Pancreas (tissue), 10 donors: Measurements from ENCODE around the gene ST6GALNAC2. TPM values are rescaled to one million over a fixed set of nuclear protein-coding genes. Genes with fewer than 3 reads are reported as not detected.

Experiments used
- ATAC-seq, 4 donors: fragments of 200-7000 bp; cut with Tn5 transposase; one replicate each; pipeline versions ENCODE4 v1.8.0 to v1.9.1; 2020; ENCODE audit warnings: mild to moderate bottlenecking in 4 of 4, moderate library complexity in 4 of 4
- DNase-seq, 6 donors: peaks; one replicate each; pipeline ENCODE4 v3.0.0-alpha.2; 2020
- FAIRE-seq: peaks from 2 replicates; lab custom pipeline; 2012; peaks lifted over from hg19 to GRCh38; lab: Jason Lieb, UNC
- H3K27ac ChIP-seq, 4 donors: fragments of 200-600 bp; sonication (generic); 1 replicate in 3 of 4; 2 replicates in 1 of 4; pipeline versions ENCODE4 v1.5.0 to v1.8.0; 2020
- H3K27me3 ChIP-seq, 4 donors: fragments of 200-600 bp; one replicate each; pipeline ENCODE4 v1.8.0; 2021
- H3K36me3 ChIP-seq, 3 donors: fragments of 200-600 bp; sonication (generic) in 1 of 3; one replicate each; pipeline versions ENCODE4 v1.5.0 to v1.8.0; 2020 to 2021
- H3K4me1 ChIP-seq, 3 donors: fragments of 200-600 bp; one replicate each; pipeline ENCODE4 v1.8.0; 2021
- H3K4me3 ChIP-seq, 4 donors: fragments of 200-600 bp; sonication (generic) in 2 of 4; one replicate each; pipeline versions ENCODE4 v1.5.0 to v1.8.0; 2020 to 2021
- H3K9me3 ChIP-seq, 4 donors: fragments of 200-600 bp; one replicate each; pipeline ENCODE4 v1.8.0; 2021
- CTCF ChIP-seq, 4 donors: fragments of 200-600 bp; sonication (generic) in 3 of 4; IDR thresholded peaks; one replicate each; pipeline versions ENCODE4 v1.5.0 to v1.8.0; 2021; ENCODE audit warnings: antibody characterized with exemption in 4 of 4
- WGBS, 2 donors: extraction: QIAGEN DNeasy Blood & Tissue Kit; methylation state at CpG; one replicate each; pipeline ENCODE4 v1.1.7; 2013; 5-methylcytosine and 5-hydroxymethylcytosine counted together
- intact Hi-C, 3 donors: fragments of 100-400 bp; cut with DNase I; formaldehyde crosslinking; loops; one replicate each; pipeline versions ENCODE4 v1.11.1 to v1.14.2; 2022
- polyA plus RNA-seq, 2 donors: library from polyadenylated mRNA; stranded (reverse); fragments of 200-250 nt; gene quantifications; one replicate each; pipeline ENCODE4 v1.2.3, GENCODE V29; 2013
- total RNA-seq, 6 donors: library from RNA; stranded (reverse); fragmentation: NEBNext Ultra II Directional in 4 of 6; extraction: Animal tissue kit (Norgen Biotek cat#: 25700) in 4 of 6; gene quantifications; one replicate each; pipeline versions ENCODE4 v1.2.1 to v1.2.4, GENCODE V29; 2021 to 2023
- donor health status: healthy with polysubstance abuse.
- donor health status: DM: no; HTN: no; CAD: no; lungs with moderate emphysema.
- donor health status: DM: no; HTN: no; CAD: no.
- donor health status: control.
- donor health status: control.
- donor health status: Bipolar disorder and iron deficiency.
- donor health status: DM: yes; HTN: yes; CAD: no.
- donor health status: DM: no; HTN: no; CAD: no.
- donor health status: DM: no; HTN: no; CAD: no.
- donor health status: DM: yes; HTN: yes; CAD: no.

The ST6GALNAC2 gene
- total and polyA plus RNA-seq, 8 donors, result 5.0 to 15.0 (median 6.9) TPM

DNA sequence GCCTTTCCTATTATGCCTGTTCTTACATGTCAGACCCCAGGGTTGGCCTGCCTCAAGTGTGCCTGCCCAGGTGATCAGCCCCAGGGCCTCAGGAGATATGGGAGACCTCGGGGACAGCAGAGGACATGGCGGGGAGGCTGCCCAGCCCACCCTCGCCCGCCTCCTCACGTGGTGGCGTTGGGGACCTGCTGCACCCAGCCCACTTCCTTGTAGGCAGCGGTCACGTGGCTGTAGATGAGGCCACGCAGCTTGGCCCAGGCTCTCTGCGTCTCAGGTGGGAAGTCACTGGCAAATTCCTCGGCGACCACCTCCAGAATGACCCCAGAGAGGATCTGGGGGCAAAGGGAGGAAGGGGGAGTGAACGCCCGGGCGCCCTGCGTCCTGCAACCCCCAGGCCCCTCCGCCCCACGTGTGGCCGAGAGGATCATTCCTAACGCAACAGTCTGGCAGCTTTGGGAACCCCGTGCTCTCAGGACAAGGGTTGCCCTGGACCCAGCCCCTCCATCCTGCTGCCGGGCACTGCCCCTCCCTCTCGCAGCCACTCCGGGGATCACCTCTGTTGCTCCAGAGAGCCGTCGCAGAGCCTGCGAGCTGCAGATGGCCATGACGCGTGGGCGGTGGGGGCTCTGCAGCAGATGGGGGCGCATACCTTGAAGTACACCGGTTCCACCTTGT, 54.7 kb downstream of the ST6GALNAC2 start:
- FAIRE-seq, result no peak
- H3K27ac ChIP-seq, result peak overlapping the region in 2 of 4 donors; percentile 41 to 62
- no peaks in the 10 kb centered on the region for H3K4me1 ChIP-seq
- H3K36me3 ChIP-seq, result no peaks in the 10 kb centered on the region
- H3K9me3 ChIP-seq, result no peaks in the 10 kb centered on the region
- 75 to 84% methylated on average over 31 to 32 of the region's 32 CpGs for WGBS, 2 donors
- DNase-seq, result peak in 1 of 6 donors; percentile 53
- intact Hi-C loops, result loop anchor here in 1 of 3 donors (10.0 kb wide), 1 partner anchor 174 kb away; no protein-coding TSS in a partner anchor
- no peak for TF ChIP-seq CTCF (IDR thresholded peaks at IDR 0.05)
- H3K4me3 ChIP-seq, result no peak overlapping the region
- no peaks in the 10 kb centered on the region for H3K27me3 ChIP-seq
- ATAC-seq, result no peak

DNA sequence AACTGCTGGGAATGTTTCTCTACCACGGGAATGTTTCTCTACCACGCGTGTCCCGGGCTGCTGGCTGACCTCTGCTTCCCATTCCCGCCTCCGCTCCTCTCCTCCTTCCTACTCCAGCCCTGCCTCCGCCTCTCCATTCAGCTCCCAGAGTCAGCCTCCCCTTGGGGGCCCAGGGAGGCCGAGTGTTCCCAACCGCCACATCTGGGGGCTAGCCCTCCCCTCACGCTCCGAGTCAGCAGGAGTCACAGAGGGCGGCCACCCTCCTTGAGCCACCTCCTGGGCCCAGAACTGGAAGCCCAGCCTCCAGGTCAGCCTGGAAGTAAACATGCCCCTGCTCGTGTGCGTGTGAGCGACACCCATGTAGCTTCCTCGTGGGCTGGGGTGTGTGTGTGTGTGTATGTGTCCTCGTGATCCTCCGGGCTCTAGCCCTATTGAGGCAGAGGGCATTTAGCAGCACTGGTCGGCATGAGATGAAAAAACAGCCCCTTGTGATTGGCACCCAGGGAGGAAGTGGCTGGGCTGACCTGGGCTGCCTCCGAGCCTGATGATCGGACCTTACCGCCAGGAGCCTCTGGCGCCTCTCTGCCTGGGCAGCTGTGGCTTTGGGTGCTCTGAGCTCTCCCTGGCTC, 55.5 kb downstream of the ST6GALNAC2 start:
- Histone ChIP-seq H3K4me1 (peaks cover 0 to under 1% (median under 1%) of the 10 kb centered on the region in 3 donors), H3K4me3 (no peak overlapping the region)

GRCh38 chr17:76529224-76530094, 56.2 kb downstream of the ST6GALNAC2 start:
- no peak for TF ChIP-seq CTCF (IDR thresholded peaks at IDR 0.05)
- H3K36me3 ChIP-seq, result no peaks in the 10 kb centered on the region
- no peaks in the 10 kb centered on the region for H3K27me3 ChIP-seq
- peaks cover 5 to 8% (median 8%) of the 10 kb centered on the region in 3 donors for H3K4me1 ChIP-seq
- H3K9me3 ChIP-seq, result no peaks in the 10 kb centered on the region
- H3K27ac ChIP-seq, result peak overlapping the region in 3 of 4 donors; percentile 28 to 62 (median 41)
- DNase-seq (peak in 4 of 6 donors; percentile 33 to 78 (median 45)), ATAC-seq (peak; percentile 10 to 67 (median 48)), FAIRE-seq (no peak)
- 43 to 53% methylated on average over 18 to 20 of the region's 20 CpGs for WGBS, 2 donors
- no peak overlapping the region for H3K4me3 ChIP-seq
- intact Hi-C loops, result loop anchor here in 1 of 3 donors (10.0 kb wide), 2 partner anchors 95 to 175 kb away; no protein-coding TSS in a partner anchor

More for the DNA sequence above, 55.5 kb downstream of the ST6GALNAC2 start:
- Histone ChIP-seq H3K27me3 (no peaks in the 10 kb centered on the region), H3K27ac (peak overlapping the region in 2 of 4 donors; percentile 41 to 62), H3K36me3 (no peaks in the 10 kb centered on the region), H3K9me3 (no peaks in the 10 kb centered on the region)
- ATAC-seq (peak; percentile 24 to 40 (median 32)), FAIRE-seq (no peak), DNase-seq (no peak)
- no peak for TF ChIP-seq CTCF (IDR thresholded peaks at IDR 0.05)
- 70 to 73% methylated on average over 23 of the region's 23 CpGs for WGBS, 2 donors
- intact Hi-C loops, result loop anchor here in 1 of 3 donors (10.0 kb wide), 1 partner anchor 175 kb away; no protein-coding TSS in a partner anchor

- no peak for TF ChIP-seq CTCF (IDR thresholded peaks at IDR 0.05)
- intact Hi-C loops, result loop anchor here in 1 of 3 donors (10.0 kb wide), 1 partner anchor 96 kb away; no protein-coding TSS in a partner anchor
- Histone ChIP-seq H3K36me3 (no peaks in the 10 kb centered on the region), H3K27me3 (no peaks in the 10 kb centered on the region), H3K4me1 (peaks cover 7 to 10% (median 9%) of the 10 kb centered on the region in 3 donors), H3K27ac (peak overlapping the region in 2 of 4 donors; percentile 41 to 62), H3K4me3 (no peak overlapping the region), H3K9me3 (no peaks in the 10 kb centered on the region)
- FAIRE-seq (no peak), DNase-seq (no peak), ATAC-seq (peak in 1 of 4 donors; percentile 4)
- 57 to 59% methylated on average over 31 of the region's 31 CpGs for WGBS, 2 donors
Observed at GRCh38 chr17:76528528-76529223, 57.0 kb downstream of the ST6GALNAC2 start.
